IPS-20b (cell line): ENCODE measurements around the gene FAM240A.

Source experiments
- H3K27ac ChIP-seq: one replicate; pipeline ENCODE4 v1.5.1; 2013; ENCODE audit warnings: low read length
- H3K27me3 ChIP-seq: 2 replicates; pipeline ENCODE4 v1.6.1; 2013; ENCODE audit warnings: mild to moderate bottlenecking, low read length, inconsistent platforms; ENCODE audit not compliant: insufficient read depth
- H3K36me3 ChIP-seq: 2 replicates; pipeline ENCODE4 v1.6.1; 2013; ENCODE audit warnings: low read depth, mild to moderate bottlenecking, inconsistent platforms, low read length, moderate library complexity; ENCODE audit not compliant: insufficient read depth
- H3K4me1 ChIP-seq: 2 replicates; pipeline ENCODE4 v1.6.1; 2013; ENCODE audit warnings: mild to moderate bottlenecking, control low read depth, inconsistent platforms, low read length, moderate library complexity; ENCODE audit not compliant: insufficient read depth
- H3K4me3 ChIP-seq: 2 replicates; pipeline ENCODE4 v1.5.1; 2013; ENCODE audit warnings: mild to moderate bottlenecking, low read length, inconsistent platforms
- H3K9ac ChIP-seq: 2 replicates; pipeline ENCODE4 v1.6.1; 2013; ENCODE audit warnings: low read depth, mild to moderate bottlenecking, inconsistent platforms, low read length, moderate library complexity
- H3K9me3 ChIP-seq: 2 replicates; pipeline ENCODE4 v1.6.1; 2013; ENCODE audit warnings: mild to moderate bottlenecking, low read depth, low read length, inconsistent platforms; ENCODE audit not compliant: insufficient read depth

The FAM240A gene

DNA sequence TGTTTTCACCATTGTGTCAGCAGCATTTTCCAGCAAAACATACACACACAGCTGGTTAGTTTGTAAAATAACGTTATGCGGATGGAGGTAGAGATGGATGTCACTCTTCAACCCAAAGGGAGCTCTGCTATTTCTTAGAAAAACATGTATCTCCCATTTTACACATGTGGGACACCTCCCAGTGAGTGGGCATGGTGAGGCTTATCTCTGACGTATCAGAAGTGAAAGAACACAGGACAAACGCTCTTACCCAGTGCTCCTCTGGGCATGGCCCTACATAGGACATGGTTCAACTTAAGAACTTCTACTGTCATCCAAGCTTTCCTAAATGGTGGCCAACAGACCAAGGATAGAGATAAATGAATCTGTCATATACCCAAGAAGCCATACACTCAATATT is 2.1 kb downstream of the FAM240A start:
- H3K9ac ChIP-seq, result no peak overlapping the region
- H3K36me3 ChIP-seq, result no peaks in the 10 kb centered on the region
- H3K27me3 ChIP-seq, result no peaks in the 10 kb centered on the region
- no peaks in the 10 kb centered on the region for H3K9me3 ChIP-seq
- H3K4me1 ChIP-seq, result no peaks in the 10 kb centered on the region
- no peak overlapping the region for H3K4me3 ChIP-seq
- H3K27ac ChIP-seq, result no peak overlapping the region

- Histone ChIP-seq H3K9me3 (no peaks in the 10 kb centered on the region), H3K27me3 (no peaks in the 10 kb centered on the region), H3K27ac (no peak overlapping the region), H3K36me3 (no peaks in the 10 kb centered on the region), H3K9ac (no peak overlapping the region), H3K4me1 (no peaks in the 10 kb centered on the region), H3K4me3 (no peak overlapping the region)
Measured at GRCh38 chr3:46615050-46615775, 2.9 kb downstream of the FAM240A start.

DNA sequence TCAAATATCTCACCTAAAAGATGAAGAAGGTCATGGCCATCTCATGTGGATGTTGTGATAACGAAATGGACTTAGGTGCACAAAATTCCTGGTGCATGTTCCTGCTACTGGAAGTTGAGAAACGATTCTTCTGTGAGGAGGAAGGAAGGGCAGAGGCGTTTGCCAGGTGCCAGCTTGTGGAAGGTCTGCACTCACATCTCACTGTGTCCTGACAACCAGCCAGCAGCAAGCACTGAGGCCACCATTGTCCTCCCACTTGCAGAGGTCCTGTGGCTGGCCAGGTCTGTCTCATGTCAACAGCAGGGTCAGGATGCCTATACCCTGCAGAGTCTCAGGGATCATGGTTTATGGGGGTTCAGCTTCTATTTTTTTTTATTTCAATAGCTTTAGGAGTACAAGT is 3.7 kb downstream of the FAM240A start:
- Histone ChIP-seq H3K4me3 (no peak overlapping the region), H3K9ac (no peak overlapping the region), H3K4me1 (no peaks in the 10 kb centered on the region), H3K27me3 (no peaks in the 10 kb centered on the region), H3K9me3 (no peaks in the 10 kb centered on the region), H3K36me3 (no peaks in the 10 kb centered on the region), H3K27ac (no peak overlapping the region)

GRCh38 chr3:46617941-46618340 is 5.6 kb downstream of the FAM240A start:
- no peaks in the 10 kb centered on the region for H3K9me3 ChIP-seq
- H3K36me3 ChIP-seq, result no peaks in the 10 kb centered on the region
- H3K4me1 ChIP-seq, result no peaks in the 10 kb centered on the region
- H3K4me3 ChIP-seq, result no peak overlapping the region
- H3K27me3 ChIP-seq, result no peaks in the 10 kb centered on the region
- H3K9ac ChIP-seq, result no peak overlapping the region
- no peak overlapping the region for H3K27ac ChIP-seq

- no peak overlapping the region for H3K4me3 ChIP-seq
- H3K9me3 ChIP-seq, result no peaks in the 10 kb centered on the region
- H3K27me3 ChIP-seq, result no peaks in the 10 kb centered on the region
- no peak overlapping the region for H3K9ac ChIP-seq
- H3K4me1 ChIP-seq, result peaks cover 2% of the 10 kb centered on the region; the same call in 1 of the 2 replicates
- no peak overlapping the region for H3K27ac ChIP-seq
- no peaks in the 10 kb centered on the region for H3K36me3 ChIP-seq
Measured at GRCh38 chr3:46619845-46620778, 7.8 kb downstream of the FAM240A start.

- Histone ChIP-seq H3K27ac (no peak overlapping the region), H3K4me1 (peaks cover 17% of the 10 kb centered on the region), H3K36me3 (no peaks in the 10 kb centered on the region), H3K9ac (no peak overlapping the region), H3K9me3 (no peaks in the 10 kb centered on the region), H3K27me3 (no peaks in the 10 kb centered on the region), H3K4me3 (no peak overlapping the region)
Measured at GRCh38 chr3:46624533-46624932, 12.2 kb downstream of the FAM240A start.

- H3K36me3 ChIP-seq, result no peaks in the 10 kb centered on the region
- H3K27ac ChIP-seq, result no peak overlapping the region
- H3K9ac ChIP-seq, result no peak overlapping the region
- H3K27me3 ChIP-seq, result no peaks in the 10 kb centered on the region
- peaks cover 17% of the 10 kb centered on the region for H3K4me1 ChIP-seq
- H3K4me3 ChIP-seq, result no peak overlapping the region
- H3K9me3 ChIP-seq, result no peaks in the 10 kb centered on the region
Measured at GRCh38 chr3:46624975-46625490, 12.7 kb downstream of the FAM240A start.

GRCh38 chr3:46626039-46626438 is 13.7 kb downstream of the FAM240A start:
- Histone ChIP-seq H3K4me3 (no peak overlapping the region), H3K9ac (no peak overlapping the region), H3K36me3 (no peaks in the 10 kb centered on the region), H3K9me3 (no peaks in the 10 kb centered on the region), H3K27ac (no peak overlapping the region), H3K4me1 (peaks cover 17% of the 10 kb centered on the region), H3K27me3 (no peaks in the 10 kb centered on the region)

GRCh38 chr3:46627078-46627477 is 14.8 kb downstream of the FAM240A start:
- Histone ChIP-seq H3K36me3 (no peaks in the 10 kb centered on the region), H3K4me3 (no peak overlapping the region), H3K9me3 (no peaks in the 10 kb centered on the region), H3K4me1 (peaks cover 17% of the 10 kb centered on the region), H3K27me3 (no peaks in the 10 kb centered on the region), H3K9ac (no peak overlapping the region), H3K27ac (no peak overlapping the region)

- Histone ChIP-seq H3K36me3 (no peaks in the 10 kb centered on the region), H3K27ac (peak overlapping the region; percentile 44), H3K9ac (peak overlapping the region; percentile 52; the same call in 1 of the 2 replicates), H3K9me3 (no peaks in the 10 kb centered on the region), H3K27me3 (no peaks in the 10 kb centered on the region), H3K4me3 (peak overlapping the region; percentile 59; the same call in 1 of the 2 replicates), H3K4me1 (peaks cover 17% of the 10 kb centered on the region)
Measured at GRCh38 chr3:46628901-46629369, 16.6 kb downstream of the FAM240A start.

- H3K36me3 ChIP-seq, result no peaks in the 10 kb centered on the region
- H3K9me3 ChIP-seq, result no peaks in the 10 kb centered on the region
- H3K4me3 ChIP-seq, result peak overlapping the region; percentile 59
- peak overlapping the region; percentile 44 for H3K27ac ChIP-seq
- H3K9ac ChIP-seq, result peak overlapping the region; percentile 52; the same call in 1 of the 2 replicates
- H3K27me3 ChIP-seq, result no peaks in the 10 kb centered on the region
- H3K4me1 ChIP-seq, result peaks cover 17% of the 10 kb centered on the region
Measured at GRCh38 chr3:46629551-46630517, 17.5 kb downstream of the FAM240A start.
